ENCODE data around the gene SAMD11. TPM values are rescaled to one million over a fixed set of nuclear protein-coding genes. Genes with fewer than 3 reads are reported as not detected.

The SAMD11 gene
- total and polyA plus RNA-seq, 2 of the 8 experiments (the other 6 are each of a cell fraction or from before 2014, with no cell fraction given) = 0.18 to 0.30 TPM

DNA sequence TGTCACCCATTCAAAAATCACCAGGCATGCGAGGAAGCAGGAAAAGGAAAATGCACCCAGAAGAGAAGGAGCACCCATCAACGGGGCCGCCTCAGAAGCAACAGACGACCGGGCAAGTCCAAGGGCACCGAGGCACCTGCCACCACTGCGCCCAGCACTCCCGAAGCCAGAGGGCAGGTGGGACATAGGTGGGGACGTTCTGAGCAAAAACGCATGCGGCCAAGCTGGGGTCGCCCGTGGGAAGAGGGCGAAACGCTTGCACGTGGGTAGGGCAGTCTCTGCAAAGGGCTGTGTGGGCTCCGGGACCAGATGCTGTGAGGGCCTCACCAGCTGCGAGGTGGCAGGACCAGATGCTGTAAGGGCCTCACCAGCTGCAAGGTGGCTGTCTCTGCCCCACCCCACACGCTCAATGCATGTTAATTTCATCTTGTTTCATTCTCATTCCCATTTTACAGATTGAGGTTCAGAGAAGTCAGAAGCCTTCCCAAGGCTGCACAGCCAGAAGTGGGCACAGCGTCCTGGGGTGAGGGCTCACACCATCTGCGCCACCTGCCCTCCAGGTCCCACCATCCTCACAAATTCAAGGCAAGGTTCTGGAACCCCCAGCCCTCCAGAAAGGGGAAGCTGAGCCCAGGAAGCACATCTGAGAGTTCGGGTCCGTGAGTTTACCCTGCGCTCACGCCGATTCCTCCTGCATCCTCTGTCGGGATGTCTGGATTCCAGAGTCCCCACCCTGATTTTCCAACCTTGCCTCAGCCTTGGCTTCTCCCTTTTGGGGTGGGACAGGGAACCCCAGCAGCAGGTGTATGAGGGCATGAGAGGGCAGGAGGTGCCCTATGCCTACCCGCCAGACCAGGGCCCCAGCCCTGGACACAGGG lies 8.2 kb upstream of the SAMD11 start (continued):
- TF ChIP-seq CTBP2 (IDR thresholded peaks at IDR 0.05; ENCODE audit: borderline replicate concordance, insufficient read depth, insufficient read length, low read length) (no peak), RXRA (IDR thresholded peaks at IDR 0.05; ENCODE audit: insufficient read depth, low read depth, low read length) (no peak), MAX (IDR thresholded peaks at IDR 0.05) (no peak), EZH2 (IDR thresholded peaks at IDR 0.05; ENCODE audit: low read depth, low read length, severe bottlenecking) (no peak), KDM5A (IDR thresholded peaks at IDR 0.05; ENCODE audit: low read length) (no peak), KDM4A (IDR thresholded peaks at IDR 0.05; ENCODE audit: low read depth, low read length, severe bottlenecking) (no peak), TBP (IDR thresholded peaks at IDR 0.05; ENCODE audit: low read depth, low read length) (no peak)
